Measurements from ENCODE around the gene KCNJ12. TPM values are rescaled to one million over a fixed set of nuclear protein-coding genes. Genes with fewer than 3 reads are reported as not detected.
A peak's percentile ranks its signal among the peaks of the same experiment; 100 is the strongest.

Gene KCNJ12
- total RNA-seq, 4 donors from 2014 or later, result 1.5 to 3.2 (median 2.5) TPM

GRCh38 chr17:21375757-21376080 is 438 bp upstream of the KCNJ12 start:
- DNase-seq (ENCODE audit: low spot score) (no peak), ATAC-seq (ENCODE audit: low FRiP score) (no peak)
- no peak for TF ChIP-seq CTCF (IDR thresholded peaks at IDR 0.05)

- no peak for DNase-seq (ENCODE audit: low spot score)
- no peak for TF ChIP-seq CTCF (IDR thresholded peaks at IDR 0.05)
- peak; percentile 43 for ATAC-seq (ENCODE audit: low FRiP score)
Measured at GRCh38 chr17:21376759-21377690, 868 bp downstream of the KCNJ12 start.

- no peak for ATAC-seq (ENCODE audit: low FRiP score)
- DNase-seq (ENCODE audit: low spot score), result no peak
- no peak for TF ChIP-seq CTCF (IDR thresholded peaks at IDR 0.05)
Measured at GRCh38 chr17:21377705-21378396, 1.7 kb downstream of the KCNJ12 start.

GRCh38 chr17:21378553-21378952 is 2.4 kb downstream of the KCNJ12 start:
- ATAC-seq (ENCODE audit: low FRiP score), result no peak
- no peak for DNase-seq (ENCODE audit: low spot score)
- TF ChIP-seq CTCF (IDR thresholded peaks at IDR 0.05), result no peak

GRCh38 chr17:21379080-21379711 is 3.0 kb downstream of the KCNJ12 start:
- TF ChIP-seq CTCF (IDR thresholded peaks at IDR 0.05), result no peak
- ATAC-seq (ENCODE audit: low FRiP score), result no peak
- DNase-seq (ENCODE audit: low spot score), result no peak

GRCh38 chr17:21380659-21381058 is 4.5 kb downstream of the KCNJ12 start:
- no peak for TF ChIP-seq CTCF (IDR thresholded peaks at IDR 0.05)
- ATAC-seq (ENCODE audit: low FRiP score) (no peak), DNase-seq (ENCODE audit: low spot score) (no peak)
